Endothelial cell of umbilical vein (primary cell): ENCODE measurements around the gene RFX2. TPM values are rescaled to one million over a fixed set of nuclear protein-coding genes. Genes with fewer than 3 reads are reported as not detected.
A peak's percentile ranks its signal among the peaks of the same experiment; 100 is the strongest.

ENCODE experiments used
- BruUV-seq: library from RNA; stranded (reverse); fragments of 400-500 nt; replicated peaks from 2 replicates; lab custom pipeline; 2021; lab: Mats Ljungman, UMichigan
- CTCF ChIA-PET: fragments of 300-600, 350-600 bp; sonication (Branson Sonifier 250); formaldehyde crosslinking; loops from one replicate; lab custom pipeline; 2021; ENCODE audit warnings: antibody characterized with exemption, inconsistent platforms; lab: Charles Lee
- POLR2A ChIA-PET: fragments of 300-600, 350-600 bp; sonication (Branson Sonifier 250); formaldehyde crosslinking; loops from one replicate; lab custom pipeline; 2021; ENCODE audit warnings: antibody characterized with exemption, inconsistent platforms; lab: Charles Lee
- DNase-seq: peaks from one replicate; pipeline ENCODE4 v3.0.0-alpha.2; 2011; ENCODE audit warnings: low read depth, low spot score
- FAIRE-seq: peaks from 2 replicates; lab custom pipeline; 2011; peaks lifted over from hg19 to GRCh38; lab: Jason Lieb, UNC
- H2AFZ ChIP-seq: 2 replicates; pipeline ENCODE4 v1.6.0; 2012; ENCODE audit warnings: low read depth, low read length, control low read depth, inconsistent platforms
- H3K27ac ChIP-seq: 2 replicates; pipeline ENCODE4 v1.5.1; 2011; ENCODE audit warnings: low read depth, mild to moderate bottlenecking, control low read depth, low read length, moderate library complexity; ENCODE audit not compliant: insufficient read depth
- H3K27me3 ChIP-seq, 2 experiments: 2 replicates each; pipeline versions ENCODE4 v1.6.0 to v1.6.1; 2011; ENCODE audit warnings: low read length in 2 of 2, mixed read lengths in 1 of 2; ENCODE audit not compliant: control insufficient read depth in 2 of 2, insufficient read depth in 2 of 2
- H3K36me3 ChIP-seq, 2 experiments: 2 replicates in 1 of 2; 3 replicates in 1 of 2; pipeline ENCODE4 v1.5.1; 2011; ENCODE audit warnings: low read length in 2 of 2, mild to moderate bottlenecking in 1 of 2, moderate library complexity in 1 of 2; ENCODE audit not compliant: control insufficient read depth in 2 of 2, insufficient read depth in 2 of 2; ENCODE audit errors: extremely low read depth in 1 of 2
- H3K4me1 ChIP-seq: 3 replicates; pipeline ENCODE4 v1.5.1; 2011; ENCODE audit warnings: mild to moderate bottlenecking, low read length; ENCODE audit not compliant: control insufficient read depth, insufficient read depth; ENCODE audit errors: extremely low read depth
- H3K4me2 ChIP-seq: 2 replicates; pipeline ENCODE4 v1.6.1; 2011; ENCODE audit warnings: low read length, control low read depth, mixed read lengths; ENCODE audit not compliant: insufficient read depth
- H3K4me3 ChIP-seq, 3 experiments: fragments of 200-600 bp in 1 of 3; sonication (generic), shearing (Covaris generic) in 1 of 3; replicated peaks in 1 of 3; 2 replicates each; pipeline ENCODE4 v1.5.1; 2011 to 2016; ENCODE audit warnings: control low read depth in 3 of 3, low read length in 3 of 3, mild to moderate bottlenecking in 2 of 3, inconsistent platforms in 1 of 3, low read depth in 1 of 3, moderate library complexity in 1 of 3; ENCODE audit not compliant: insufficient read depth in 1 of 3
- H3K79me2 ChIP-seq: 2 replicates; pipeline ENCODE4 v1.6.0; 2012; ENCODE audit warnings: low read length, inconsistent platforms; ENCODE audit not compliant: control insufficient read depth, insufficient read depth
- H3K9ac ChIP-seq: replicated peaks from 2 replicates; pipeline ENCODE3; 2011; ENCODE audit warnings: low read length, control low read depth; ENCODE audit not compliant: insufficient read depth; ENCODE audit errors: extremely low read depth
- H3K9me1 ChIP-seq: replicated peaks from 3 replicates; pipeline ENCODE4 v1.6.0; 2011; ENCODE audit warnings: mild to moderate bottlenecking, low read length; ENCODE audit not compliant: control insufficient read depth, insufficient read depth; ENCODE audit errors: extremely low read depth
- H3K9me3 ChIP-seq: replicated peaks from 2 replicates; pipeline ENCODE4 v1.5.1; 2012; ENCODE audit warnings: low read length, inconsistent platforms; ENCODE audit not compliant: control insufficient read depth, insufficient read depth
- H4K20me1 ChIP-seq: replicated peaks from 2 replicates; pipeline ENCODE3; 2011; ENCODE audit warnings: mild to moderate bottlenecking, low read length; ENCODE audit not compliant: control insufficient read depth, insufficient read depth; ENCODE audit errors: extremely low read depth
- EZH2 ChIP-seq: IDR thresholded peaks from 2 replicates; pipeline ENCODE4 v1.6.1; 2012; ENCODE audit warnings: borderline replicate concordance, low read depth, mild to moderate bottlenecking, moderate library complexity, low read length, inconsistent platforms; ENCODE audit not compliant: severe bottlenecking
- FOS ChIP-seq: IDR thresholded peaks from 2 replicates; pipeline ENCODE4 v1.6.1; 2011; ENCODE audit warnings: mild to moderate bottlenecking, low read length, moderate library complexity, borderline replicate concordance; ENCODE audit not compliant: insufficient read depth
- GATA2 ChIP-seq: IDR thresholded peaks from 2 replicates; pipeline ENCODE4 v1.7.0; 2011; ENCODE audit warnings: low read depth, mild to moderate bottlenecking, moderate library complexity, mixed read lengths, low read length; ENCODE audit not compliant: insufficient read length, insufficient read depth
- JUN ChIP-seq: IDR thresholded peaks from 2 replicates; pipeline ENCODE4 v1.6.1; 2011; ENCODE audit warnings: borderline replicate concordance, low read depth; ENCODE audit not compliant: insufficient read length, insufficient read depth
- MYC ChIP-seq: IDR thresholded peaks from one replicate; pipeline ENCODE4 v1.6.1; 2011; ENCODE audit warnings: mild to moderate bottlenecking, low read depth, low read length
- POLR2A ChIP-seq: IDR thresholded peaks from 2 replicates; pipeline ENCODE4 v1.6.1; 2012; ENCODE audit warnings: low read depth, mild to moderate bottlenecking, control low read depth, low read length
- POLR2AphosphoS5 ChIP-seq: IDR thresholded peaks from 2 replicates; pipeline ENCODE4 v1.6.1; 2012; ENCODE audit warnings: low read depth, mild to moderate bottlenecking, control low read depth, low read length, moderate library complexity; ENCODE audit not compliant: insufficient read depth
- dilution Hi-C: fragments of 300-500 bp; cut with MboI; formaldehyde crosslinking; loops from one replicate; pipeline ENCODE4 v1.15.0; 2019; ENCODE audit warnings: low sequenced_read_pairs; ENCODE audit not compliant: extremely low pct_ligation_motif_present
- intact Hi-C: fragments of 100-400 bp; cut with micrococcal nuclease; formaldehyde crosslinking; loops from one replicate; pipeline ENCODE4 v1.10.0; 2022
- polyA plus RNA-seq, 4 experiments: library from polyadenylated mRNA; depleted of rRNA in 3 of 4; stranded (reverse) in 3 of 4; unstranded in 1 of 4; fragments of >200 nt; gene quantifications; 2 replicates each; pipeline versions ENCODE4 v1.2.1 to v1.2.3, GENCODE V29; 2011 to 2012; ENCODE audit warnings: missing spikeins in 1 of 4
- total RNA-seq: library from RNA; stranded (reverse); gene quantifications from 2 replicates; pipeline ENCODE4 v1.2.3, GENCODE V29; 2021
- TF ChIP-seq, protein P1 (sequence below): IDR thresholded peaks from 2 replicates; pipeline ENCODE4 v1.6.1; 2011; ENCODE audit not compliant: insufficient read depth, insufficient read length
- TF ChIP-seq, protein P2 (sequence below), 2 donors: IDR thresholded peaks; 1 replicate in 1 of 2; 2 replicates in 1 of 2; pipeline ENCODE4 v1.5.1; 2011; ENCODE audit warnings: low read length in 2 of 2, mild to moderate bottlenecking in 2 of 2, moderate library complexity in 2 of 2, control low read depth in 1 of 2, inconsistent platforms in 1 of 2, low read depth in 1 of 2; ENCODE audit not compliant: insufficient read depth in 1 of 2; ENCODE audit errors: extremely low read depth in 1 of 2

RFX2 gene
- total and polyA plus RNA-seq, 2 donors (not counting 3 experiments of a cell fraction or from before 2014, with no cell fraction given) = 16.1 to 19.0 TPM

DNA sequence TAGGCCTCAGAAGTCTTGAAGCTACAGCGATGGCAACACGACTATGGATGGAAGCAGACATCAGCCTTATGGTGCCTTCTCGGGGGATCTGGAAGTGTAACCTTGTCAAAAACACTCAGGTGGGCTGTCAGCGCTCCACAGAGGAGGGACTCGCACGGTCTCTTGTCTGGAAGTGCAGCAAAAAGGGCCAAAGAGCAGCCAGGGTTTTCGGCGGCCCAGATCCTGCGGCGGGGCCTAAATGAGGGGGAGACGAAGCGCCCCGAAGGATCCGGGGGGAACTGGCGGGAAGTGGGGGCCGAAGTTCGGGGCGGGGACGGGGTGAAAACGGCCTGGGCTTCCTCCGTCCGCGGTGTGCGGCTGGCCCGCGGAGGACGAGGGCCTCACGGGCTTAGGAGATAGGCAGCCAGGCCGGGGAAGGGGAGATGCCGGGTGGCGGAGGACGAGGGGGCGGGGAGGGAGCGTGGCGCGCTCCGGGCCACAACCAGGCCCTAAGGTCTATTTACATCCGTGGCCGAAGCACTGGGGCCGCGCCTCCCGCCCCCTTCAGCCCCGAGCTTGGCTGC is 133.0 kb downstream of the RFX2 start:
- FAIRE-seq (no peak), DNase-seq (no peak)
- no peaks in the 10 kb centered on the region for H3K9me3 ChIP-seq
- peak overlapping the region; percentile 67 for H3K4me2 ChIP-seq
- no TSS peak for BruUV-seq
- H4K20me1 ChIP-seq = peaks cover under 1% of the 10 kb centered on the region
- H3K36me3 ChIP-seq = no peaks in the 10 kb centered on the region
- H3K9me1 ChIP-seq = no peaks in the 10 kb centered on the region
- peak overlapping the region; percentile 84 for H2AFZ ChIP-seq
- CTCF ChIA-PET = interaction anchor here (1.6 to 4.9 kb wide), 5 partner anchors 9 to 173 kb away, joined by 4 to 53 read pairs (median 7); partner anchors contain the start of gene NRTN
- intact Hi-C loops (loop anchor here (5.0 kb wide), 1 partner anchor 125 kb away; no protein-coding TSS in a partner anchor), dilution Hi-C loops (no loop called here)
- peak overlapping the region; percentile 71 for H3K27ac ChIP-seq
- peak overlapping the region; percentile 42 to 93 (median 91) for H3K4me3 ChIP-seq
- TF ChIP-seq MYC (no peak), FOS (no peak), POLR2A (no peak), POLR2AphosphoS5 (no peak), EZH2 (no peak), GATA2 (no peak), JUN (no peak)
- TF ChIP-seq, protein P1, sequence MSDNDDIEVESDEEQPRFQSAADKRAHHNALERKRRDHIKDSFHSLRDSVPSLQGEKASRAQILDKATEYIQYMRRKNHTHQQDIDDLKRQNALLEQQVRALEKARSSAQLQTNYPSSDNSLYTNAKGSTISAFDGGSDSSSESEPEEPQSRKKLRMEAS = no peak
- TF ChIP-seq, protein P2, sequence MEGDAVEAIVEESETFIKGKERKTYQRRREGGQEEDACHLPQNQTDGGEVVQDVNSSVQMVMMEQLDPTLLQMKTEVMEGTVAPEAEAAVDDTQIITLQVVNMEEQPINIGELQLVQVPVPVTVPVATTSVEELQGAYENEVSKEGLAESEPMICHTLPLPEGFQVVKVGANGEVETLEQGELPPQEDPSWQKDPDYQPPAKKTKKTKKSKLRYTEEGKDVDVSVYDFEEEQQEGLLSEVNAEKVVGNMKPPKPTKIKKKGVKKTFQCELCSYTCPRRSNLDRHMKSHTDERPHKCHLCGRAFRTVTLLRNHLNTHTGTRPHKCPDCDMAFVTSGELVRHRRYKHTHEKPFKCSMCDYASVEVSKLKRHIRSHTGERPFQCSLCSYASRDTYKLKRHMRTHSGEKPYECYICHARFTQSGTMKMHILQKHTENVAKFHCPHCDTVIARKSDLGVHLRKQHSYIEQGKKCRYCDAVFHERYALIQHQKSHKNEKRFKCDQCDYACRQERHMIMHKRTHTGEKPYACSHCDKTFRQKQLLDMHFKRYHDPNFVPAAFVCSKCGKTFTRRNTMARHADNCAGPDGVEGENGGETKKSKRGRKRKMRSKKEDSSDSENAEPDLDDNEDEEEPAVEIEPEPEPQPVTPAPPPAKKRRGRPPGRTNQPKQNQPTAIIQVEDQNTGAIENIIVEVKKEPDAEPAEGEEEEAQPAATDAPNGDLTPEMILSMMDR (IDR thresholded peaks at IDR 0.05; ENCODE audit: extremely low read depth in 1 of 2, insufficient read depth in 1 of 2, low read depth in 1 of 2, low read length in 2 of 2) = no peak
- H3K27me3 ChIP-seq = no peaks in the 10 kb centered on the region
- peaks cover 17% of the 10 kb centered on the region for H3K4me1 ChIP-seq
- POLR2A ChIA-PET = no interaction called here
- H3K9ac ChIP-seq = peak overlapping the region; percentile 88
- H3K79me2 ChIP-seq = peaks cover 63% of the 10 kb centered on the region
